COR-L47 (cell line): Measurements from ENCODE around the gene NTF3.

Experiments used
- DNase-seq: peaks from one replicate; lab custom pipeline; 2025; lab: John Stamatoyannopoulos, UW

Gene NTF3

DNA sequence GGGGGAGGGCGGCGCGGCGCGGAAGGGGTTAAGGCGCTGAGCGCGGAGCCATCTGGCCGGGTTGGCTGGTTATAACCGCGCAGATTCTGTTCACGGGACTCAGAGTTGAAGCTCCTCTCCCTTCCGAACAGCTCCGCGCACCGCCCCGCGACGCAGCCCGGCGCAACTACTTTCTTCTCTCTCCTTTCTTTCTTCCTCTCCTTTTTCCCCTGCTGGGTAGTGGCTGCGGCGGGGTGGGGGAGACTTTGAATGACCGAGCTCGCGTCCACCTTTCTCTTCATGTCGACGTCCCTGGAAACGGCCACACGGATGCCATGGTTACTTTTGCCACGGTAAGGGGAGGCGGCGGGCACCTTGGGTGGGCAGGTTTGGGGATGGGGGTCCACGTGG is at the start of gene NTF3:
TSS of gene NTF3 (plus strand) at position 98 of the 390 bp plus-strand sequence. CDS start at position 315, 217 bp downstream.
- no peak for DNase-seq

DNA sequence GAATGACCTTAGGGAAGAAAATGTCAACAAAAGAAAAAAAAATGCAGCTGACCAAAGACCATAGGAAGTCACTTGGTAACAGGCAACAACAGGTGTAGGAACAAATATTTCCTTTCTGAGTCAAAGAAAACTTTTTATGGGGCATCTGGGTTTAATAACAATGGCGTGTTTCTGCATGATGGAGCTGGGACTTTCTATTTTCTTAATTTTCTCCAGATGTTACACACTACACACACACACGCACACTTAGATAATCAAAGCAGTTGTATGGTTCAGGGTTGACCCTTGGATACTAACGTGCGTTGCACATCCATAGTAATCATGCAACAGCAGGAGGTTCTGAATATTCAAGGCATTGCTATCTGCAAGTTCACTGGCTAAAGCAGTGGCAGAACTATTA is 47.9 kb upstream of the NTF3 start:
- DNase-seq: no peak

DNA sequence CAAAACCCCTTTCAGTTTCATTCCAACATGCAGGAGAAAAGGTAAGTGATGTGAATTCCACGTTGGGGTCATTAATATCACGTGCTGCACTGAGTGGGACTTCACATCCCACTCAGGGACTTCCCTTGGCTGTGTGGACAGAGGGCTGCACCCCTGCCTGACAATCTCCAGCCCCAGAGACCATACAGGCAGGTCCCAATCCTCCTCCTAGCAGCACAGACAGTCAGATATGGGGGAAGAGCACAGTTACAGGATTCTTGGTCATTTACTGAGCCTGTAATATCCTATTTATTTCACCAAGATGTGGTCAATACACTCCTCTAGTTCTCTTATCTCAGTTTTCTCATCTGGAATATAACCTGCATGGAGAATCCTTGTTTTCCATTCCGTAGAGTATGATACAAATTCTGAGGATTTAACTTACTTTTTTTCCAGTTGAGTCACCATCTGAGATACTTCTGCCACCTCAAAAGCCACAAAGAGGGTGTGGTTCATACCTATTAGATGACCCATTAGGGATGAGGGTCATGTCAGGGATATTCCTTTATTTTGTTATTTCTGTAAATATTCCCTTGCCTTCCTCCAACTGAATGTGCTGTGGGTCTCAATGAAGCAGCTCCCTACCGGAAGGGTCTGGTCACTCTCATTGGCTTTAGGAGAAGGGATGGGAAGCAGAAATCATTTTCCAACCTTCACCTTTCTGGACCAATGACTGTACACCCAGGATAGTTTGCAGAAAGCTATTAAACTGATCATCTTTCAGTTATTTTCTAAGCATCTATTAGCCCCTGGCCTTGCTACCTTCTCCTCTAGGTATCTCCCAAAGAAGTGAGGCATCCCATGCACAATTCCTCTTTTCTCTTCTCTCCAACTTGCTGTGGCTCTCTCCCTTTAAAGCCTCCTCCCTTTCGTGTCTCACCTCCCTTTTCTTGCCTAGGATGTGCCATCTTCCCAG is 43.0 kb upstream of the NTF3 start:
- DNase-seq: no peak

DNA sequence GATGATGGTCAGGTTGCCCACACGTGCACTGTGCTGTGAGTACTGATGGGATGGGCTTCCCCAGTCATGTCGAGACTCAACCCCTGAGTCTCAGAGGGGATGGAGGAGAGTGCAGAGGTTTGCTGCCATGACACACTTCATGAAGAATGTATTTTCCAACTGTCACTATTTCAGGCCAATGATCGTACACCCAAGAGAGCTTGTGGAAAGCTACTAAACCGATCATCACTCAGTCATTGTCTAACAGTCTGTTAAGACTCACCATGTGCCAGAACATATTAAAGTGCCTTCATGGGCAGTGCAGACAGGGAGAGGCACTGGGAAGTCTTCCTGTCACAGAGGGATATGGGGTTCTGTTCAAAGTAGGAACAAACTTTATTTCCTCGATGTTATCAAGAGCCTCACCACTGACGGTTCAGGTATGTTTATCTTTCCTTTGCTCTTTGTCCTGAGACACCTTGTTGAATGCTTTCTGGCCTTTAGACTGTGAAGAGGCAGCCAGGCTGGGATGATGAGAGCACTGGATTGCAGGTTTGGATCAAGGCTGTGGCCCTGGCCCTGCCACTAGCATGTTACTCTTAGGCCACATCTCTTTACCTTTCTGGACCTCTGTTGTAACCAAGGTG is 41.6 kb upstream of the NTF3 start:
- no peak for DNase-seq

DNA sequence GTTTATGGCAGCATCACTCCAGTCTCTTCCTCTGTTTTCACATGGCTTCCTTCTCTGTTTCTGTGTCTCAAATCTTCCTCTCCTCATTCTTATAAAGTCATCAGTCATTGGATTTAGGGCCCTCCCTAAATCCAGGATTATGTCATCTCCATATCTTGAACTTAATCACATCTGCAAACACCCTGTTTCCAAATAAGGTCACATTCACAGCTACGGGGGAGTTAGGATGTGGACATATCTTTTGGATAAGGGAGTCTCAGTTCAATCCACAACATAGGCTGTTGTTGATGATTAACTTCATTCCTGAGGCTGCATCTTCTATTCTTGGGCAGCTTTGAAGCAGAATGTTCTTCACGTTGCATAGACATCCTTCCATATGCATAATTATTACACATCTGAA is 40.3 kb upstream of the NTF3 start:
- DNase-seq: no peak

DNA sequence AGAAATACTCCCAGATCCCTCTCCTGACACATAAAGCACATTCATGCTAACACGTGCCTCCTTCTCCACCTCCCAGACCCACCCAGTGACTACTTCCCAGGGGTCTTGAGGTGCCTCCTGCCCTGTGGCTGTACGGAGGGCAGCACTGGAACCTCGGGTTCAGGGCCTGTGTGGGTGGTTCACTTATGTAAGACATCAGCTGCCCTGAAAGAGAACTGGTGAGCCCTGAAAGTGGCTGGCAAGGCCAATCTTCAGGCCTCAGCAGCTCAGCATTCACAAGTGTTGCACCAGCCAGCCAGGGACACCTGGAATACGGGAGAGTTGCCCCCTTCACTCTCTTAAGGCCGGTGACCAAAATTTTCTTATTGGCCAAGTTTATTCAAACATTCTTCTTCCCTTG is 38.9 kb upstream of the NTF3 start:
- DNase-seq: no peak

DNA sequence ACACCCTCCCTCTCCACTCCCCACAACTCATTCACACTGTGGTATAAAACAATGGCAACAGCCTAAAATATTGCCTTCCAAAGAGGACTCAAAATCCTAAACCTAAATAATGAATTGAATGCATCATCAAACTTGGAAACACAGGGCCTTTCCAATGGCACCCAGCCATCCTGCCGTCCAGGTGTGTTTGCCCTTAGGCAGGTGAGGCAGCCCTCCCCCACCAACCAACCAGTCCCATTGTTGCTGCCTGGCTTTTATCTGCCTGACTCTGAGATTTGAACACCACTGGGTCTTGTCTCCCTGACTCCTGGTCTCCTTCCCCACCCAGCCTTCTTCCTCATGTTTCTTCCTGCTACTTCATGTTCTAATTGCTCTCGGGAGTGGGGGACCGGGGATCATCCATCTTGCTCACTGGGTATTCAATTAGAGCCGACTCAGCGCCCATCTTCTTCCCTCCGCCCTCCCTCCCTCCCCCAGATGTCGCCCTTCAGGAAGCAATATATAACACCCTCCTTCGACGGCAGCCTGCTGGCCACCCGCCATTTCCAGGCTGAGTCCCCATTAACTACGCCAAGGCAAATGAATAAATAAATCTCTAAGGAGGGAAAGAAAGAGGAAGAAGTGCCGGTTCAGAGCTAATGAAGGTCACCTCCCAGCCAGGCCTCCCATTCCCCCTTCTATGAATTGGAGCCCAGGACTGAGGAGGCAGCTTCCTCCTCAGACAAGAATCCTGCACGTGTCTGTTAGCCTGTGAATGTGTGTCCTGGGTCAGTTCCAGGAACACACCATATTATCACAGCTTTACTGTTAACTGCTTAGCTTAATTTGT is 36.3 kb upstream of the NTF3 start:
- peak; percentile 71 for DNase-seq

DNA sequence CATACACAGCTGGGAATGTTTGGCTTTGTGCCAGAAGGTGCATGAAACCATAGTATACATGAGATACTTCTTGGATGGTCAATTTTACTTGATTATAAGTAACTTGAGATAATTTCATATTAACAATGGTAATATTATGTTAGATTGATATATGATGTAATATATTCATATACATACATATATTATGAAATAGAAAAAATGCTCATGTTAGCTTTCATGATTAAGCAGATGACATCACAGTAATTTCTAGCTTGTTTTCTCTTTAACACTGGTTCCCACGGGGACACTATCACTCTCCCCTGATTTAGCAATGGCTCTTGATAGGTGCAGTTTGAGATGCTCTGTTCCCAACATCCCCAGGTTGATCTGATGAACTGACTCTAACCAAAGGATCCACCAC is 35.4 kb upstream of the NTF3 start:
- DNase-seq: peak; percentile 63

DNA sequence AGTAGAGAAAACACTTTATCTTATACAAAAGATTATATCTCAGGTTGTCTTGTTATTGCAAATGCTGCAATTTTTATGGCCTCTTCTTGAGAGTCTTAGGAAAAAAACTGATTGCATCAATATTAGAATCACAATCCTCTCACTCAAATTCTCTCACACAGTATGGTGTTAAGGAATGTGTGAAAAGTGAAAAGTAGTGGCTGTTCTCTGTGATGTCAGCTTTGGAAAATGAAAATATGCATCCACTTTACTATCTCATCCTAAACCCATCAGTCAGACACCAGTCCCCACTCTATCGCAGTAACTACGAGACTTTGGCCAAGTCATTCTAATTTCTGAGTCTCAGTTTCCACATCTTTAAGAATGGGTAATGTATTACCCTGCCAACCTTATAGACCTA is 32.6 kb upstream of the NTF3 start:
- DNase-seq: no peak

DNA sequence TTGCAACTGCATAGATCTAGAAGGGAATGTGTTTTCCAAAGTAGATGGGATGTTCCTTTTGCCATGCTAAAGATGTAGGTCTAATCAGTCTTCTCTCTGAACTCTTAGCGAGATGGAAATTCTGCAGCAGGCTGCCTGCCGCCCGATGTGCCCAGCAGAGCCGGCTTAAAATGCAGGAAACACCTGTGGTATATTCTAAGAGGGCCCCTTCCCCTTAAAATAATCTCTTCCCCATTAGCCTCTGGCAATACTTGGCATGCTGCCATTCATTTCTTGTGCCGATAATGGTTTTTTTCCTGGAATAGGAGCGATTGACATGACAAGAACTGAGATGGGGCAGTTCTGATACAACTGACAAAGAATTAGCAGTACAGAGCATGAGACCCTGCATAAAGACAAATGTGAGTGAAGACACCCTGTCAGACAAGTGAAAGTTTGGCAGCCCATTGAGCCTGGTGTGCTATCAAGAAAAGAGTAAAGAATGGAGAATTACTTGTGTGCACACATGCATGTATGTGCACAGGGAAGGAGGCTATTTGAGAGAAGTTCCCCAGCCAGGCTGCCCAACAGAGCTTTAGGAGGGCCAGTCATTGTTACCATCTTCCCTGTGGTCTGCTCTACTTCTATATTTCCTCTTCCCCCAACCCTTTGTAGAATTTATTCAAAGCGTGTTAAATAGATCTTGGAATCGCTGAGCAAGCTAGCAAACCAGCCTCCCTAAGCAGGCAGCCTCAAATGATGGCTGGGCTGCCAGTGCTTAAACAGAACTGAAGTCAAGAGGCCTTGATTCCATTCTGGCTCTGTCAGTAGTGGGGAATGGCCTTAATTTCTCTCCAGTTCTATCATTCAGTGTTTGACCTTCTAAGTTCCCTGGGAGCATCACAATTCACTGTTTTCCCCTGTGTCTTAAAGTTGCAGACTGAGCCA is 29.6 kb upstream of the NTF3 start:
- no peak for DNase-seq

DNA sequence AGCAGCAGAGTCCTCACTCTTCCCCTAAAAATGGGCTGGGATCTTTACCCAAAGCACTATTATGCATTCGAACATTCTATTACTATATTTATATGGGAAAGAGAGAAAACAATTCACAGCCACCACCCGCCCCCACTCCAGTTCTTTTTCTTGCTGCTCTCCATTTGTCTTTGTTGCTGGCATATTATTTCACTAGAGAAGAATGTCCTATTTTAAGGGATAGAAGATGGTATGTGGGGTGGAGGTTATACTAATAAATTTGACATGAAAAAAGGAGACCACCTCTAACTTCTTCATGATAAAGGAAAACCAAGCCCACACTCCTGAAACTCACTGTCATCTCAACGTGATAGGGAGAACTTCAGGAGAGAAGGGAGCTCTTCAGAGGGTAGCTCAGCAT is 28.5 kb upstream of the NTF3 start:
- no peak for DNase-seq

DNA sequence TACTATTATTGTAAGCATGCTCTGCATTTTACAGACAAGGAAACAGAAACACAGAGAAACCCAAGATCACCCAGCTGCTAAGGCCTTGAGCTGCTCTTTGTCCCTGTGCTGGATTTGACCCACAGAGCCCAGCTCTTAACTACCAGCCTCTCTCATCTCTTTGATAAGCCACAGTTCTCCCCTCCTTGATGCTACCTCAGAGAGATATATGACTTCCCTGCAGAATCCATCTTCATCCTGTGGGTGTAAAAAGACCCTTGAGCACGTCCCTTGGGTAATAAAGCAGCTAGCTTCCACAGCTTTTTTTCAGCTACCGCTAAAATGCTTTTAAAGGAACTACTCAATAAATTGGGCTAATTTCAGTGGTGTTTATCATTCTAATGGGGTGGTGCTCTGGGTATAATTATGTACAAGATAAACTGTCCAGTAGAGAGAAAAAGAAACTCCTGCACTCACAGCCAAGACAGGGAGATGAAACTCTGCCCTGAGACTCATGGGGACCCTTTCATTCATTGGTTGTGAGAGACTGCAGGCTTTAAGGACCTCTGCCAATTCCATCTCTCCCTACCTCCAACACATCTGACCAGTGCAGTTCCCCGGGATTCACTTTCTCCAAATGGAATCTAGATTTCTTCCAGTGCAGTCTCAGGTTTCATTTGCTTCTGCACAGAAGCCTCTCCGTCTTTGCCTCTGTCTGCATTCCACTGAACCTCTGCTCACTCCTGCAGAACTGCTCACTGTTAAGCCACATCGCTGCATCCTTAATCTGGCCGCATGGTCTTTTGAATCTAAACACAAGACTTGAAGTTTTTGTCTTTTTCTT is 24.7 kb upstream of the NTF3 start:
- DNase-seq: no peak

DNA sequence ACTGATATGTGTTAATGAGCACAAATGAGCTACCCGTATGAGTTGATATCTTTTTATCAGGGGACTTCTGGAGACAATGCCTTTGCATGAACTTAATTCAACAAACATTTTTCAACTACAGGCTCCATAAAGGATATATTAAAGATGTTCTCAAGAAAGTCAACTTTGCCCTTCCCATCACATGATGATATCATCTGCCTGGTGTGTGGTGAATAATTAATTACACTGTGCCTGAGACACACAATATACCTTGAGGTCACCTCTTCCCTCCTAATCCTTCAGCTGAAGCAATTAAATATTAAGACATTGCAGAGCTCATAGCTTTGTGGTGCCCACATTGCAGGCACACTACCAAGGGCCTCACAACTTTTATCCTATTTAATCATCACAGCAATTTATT is 22.3 kb upstream of the NTF3 start:
- DNase-seq: no peak

DNA sequence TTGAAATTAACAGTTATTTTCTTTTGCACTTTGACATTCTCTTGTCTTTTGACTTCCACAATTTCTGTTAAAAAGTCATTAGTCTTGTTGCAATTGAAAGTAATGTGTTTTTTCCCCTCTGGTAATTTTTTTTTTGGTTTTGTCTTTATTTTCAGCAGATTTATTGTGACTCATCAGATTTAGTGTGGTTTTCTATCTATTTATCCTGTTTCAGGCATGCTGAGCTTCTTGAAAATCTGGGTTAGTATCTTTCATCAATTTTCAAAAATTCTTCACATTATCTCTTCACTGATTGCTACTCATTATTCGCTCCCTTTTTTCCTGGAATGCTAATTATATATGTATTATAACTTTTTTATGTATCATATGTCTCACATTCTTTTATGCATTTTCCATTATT is 15.3 kb upstream of the NTF3 start:
- DNase-seq: no peak

DNA sequence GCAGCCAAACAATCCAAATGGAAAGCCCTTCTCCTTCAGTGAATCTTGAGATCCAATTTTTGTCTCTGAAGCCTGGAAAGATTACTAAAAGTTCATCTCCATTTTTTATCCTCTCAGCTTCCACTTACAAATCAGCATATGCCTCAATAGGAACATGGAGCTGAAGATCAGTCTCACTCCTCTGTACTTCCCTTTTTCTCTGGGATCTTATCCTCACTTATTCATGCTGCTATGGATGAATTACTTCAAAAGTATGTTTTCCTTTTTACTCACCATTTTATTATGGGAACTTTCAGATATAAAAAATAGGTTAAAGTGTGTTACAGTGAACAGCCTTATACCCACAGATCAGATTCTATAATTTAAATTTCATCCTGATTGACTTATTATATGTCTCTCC is 14.4 kb upstream of the NTF3 start:
- DNase-seq: no peak

DNA sequence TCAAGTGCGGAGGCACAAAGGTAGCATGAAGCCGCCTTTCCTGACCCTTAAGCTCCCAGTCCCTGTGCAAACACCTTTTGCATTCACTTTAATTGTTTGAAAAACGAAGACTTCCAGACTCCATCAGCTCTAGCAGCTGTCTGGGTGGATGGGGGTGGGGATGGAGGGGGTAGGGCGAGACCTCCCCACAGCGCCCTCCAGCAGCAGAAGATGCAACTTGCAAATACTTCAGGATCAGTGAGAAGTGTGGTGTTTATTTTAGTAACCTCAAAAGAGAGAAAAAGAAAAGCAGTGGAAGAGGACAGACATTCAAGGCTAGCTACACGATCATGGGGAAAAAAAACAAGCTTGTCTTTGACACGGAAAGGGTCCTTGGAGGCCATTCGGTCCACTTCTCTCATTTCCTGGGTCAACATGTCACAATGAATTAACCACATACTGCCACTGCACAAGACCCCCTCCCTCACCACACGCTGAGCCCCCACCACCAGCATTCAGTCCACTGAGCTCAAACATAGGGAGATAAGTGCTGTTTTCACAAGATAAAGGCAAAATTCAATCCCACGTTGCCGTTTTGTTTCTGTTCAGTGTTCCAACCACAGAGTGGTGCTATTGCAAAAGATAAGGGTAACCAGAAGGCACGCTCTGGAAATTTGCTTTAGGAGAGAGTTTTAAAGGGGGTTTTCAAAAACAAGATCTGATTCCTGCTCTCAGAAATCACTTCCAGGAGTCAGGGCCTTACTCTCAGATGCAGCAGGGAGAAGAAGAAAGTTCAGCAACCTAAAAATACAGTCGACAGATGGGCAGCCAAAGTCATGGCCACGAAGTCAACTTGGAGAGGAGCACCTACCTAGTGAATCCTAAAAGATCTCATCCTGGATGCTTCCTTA is 3.3 kb upstream of the NTF3 start:
- DNase-seq: no peak

DNA sequence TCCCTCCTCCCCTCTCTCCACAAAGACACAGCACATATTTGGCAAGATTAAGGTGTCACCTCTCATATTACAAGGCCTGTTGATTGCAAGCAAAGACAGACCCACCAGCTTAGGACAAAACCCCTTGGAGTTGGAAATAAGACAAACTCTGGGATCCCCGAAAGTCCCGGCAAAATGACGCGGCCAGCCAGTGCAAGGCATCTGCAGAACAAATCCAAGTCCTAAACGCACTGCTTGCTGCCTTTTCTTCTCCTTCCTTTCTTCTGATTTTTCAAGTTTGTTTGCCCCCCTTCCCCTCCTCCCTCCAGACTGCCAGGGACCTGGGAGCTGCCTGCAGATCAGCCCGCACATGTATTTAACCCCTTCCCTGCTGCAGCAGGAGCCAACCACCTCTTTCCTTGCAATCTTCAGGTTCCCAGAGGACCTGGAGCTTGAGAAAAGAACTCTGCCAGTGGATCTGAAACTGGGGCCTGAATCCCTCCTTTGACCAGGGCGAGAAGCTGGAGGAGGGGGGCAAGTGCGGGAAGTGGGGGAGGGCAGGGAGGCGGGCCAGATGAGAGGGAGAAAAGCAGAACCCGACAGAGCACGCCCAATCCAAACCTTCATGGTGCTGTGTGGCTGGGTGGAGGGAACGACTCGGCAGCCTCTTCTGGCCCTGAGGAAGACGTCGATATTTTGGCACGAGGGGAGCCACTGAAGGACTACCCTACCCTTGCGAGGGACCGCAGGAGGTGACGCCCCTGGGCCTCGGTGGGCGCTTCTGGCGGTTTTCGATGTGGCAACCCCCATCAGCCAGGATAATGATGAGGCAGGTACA is 2.0 kb upstream of the NTF3 start:
- DNase-seq: no peak
